H1 (cell line): Measurements from ENCODE around the gene ANO9. TPM values are rescaled to one million over a fixed set of nuclear protein-coding genes. Genes with fewer than 3 reads are reported as not detected.
A peak's percentile ranks its signal among the peaks of the same experiment; 100 is the strongest.

Source experiments
- CHD7 ChIP-seq: fragments of 300-600 bp; sonication (generic); IDR thresholded peaks from 2 replicates; pipeline ENCODE4 v1.7.1; 2012; ENCODE audit warnings: low read length, moderate library complexity, mild to moderate bottlenecking, inconsistent platforms; ENCODE audit not compliant: insufficient replicate concordance
- GABPA ChIP-seq: IDR thresholded peaks from 2 replicates; pipeline ENCODE4 v1.6.1; 2011; ENCODE audit warnings: mild to moderate bottlenecking, low read length, moderate library complexity, borderline replicate concordance; ENCODE audit not compliant: insufficient read depth
- GTF2F1 ChIP-seq: IDR thresholded peaks from 2 replicates; pipeline ENCODE4 v1.6.1; 2012; ENCODE audit warnings: low read depth, low read length, improper control_type of control experiment, borderline replicate concordance
- NANOG ChIP-seq: IDR thresholded peaks from 2 replicates; pipeline ENCODE4 v1.6.1; 2011; ENCODE audit warnings: low read length, low read depth, mild to moderate bottlenecking, inconsistent platforms; ENCODE audit not compliant: insufficient read depth, poor library complexity, severe bottlenecking
- RBBP5 ChIP-seq: IDR thresholded peaks from 2 replicates; pipeline ENCODE4 v1.7.1; 2012; ENCODE audit warnings: low read depth, mild to moderate bottlenecking, inconsistent platforms, low read length, moderate library complexity, borderline replicate concordance
- RXRA ChIP-seq: IDR thresholded peaks from 2 replicates; pipeline ENCODE4 v1.6.1; 2011; ENCODE audit warnings: low read depth, mild to moderate bottlenecking, low read length, moderate library complexity; ENCODE audit not compliant: insufficient read depth
- TEAD4 ChIP-seq: IDR thresholded peaks from 2 replicates; pipeline ENCODE4 v1.6.1; 2012; ENCODE audit warnings: low read depth, low read length, inconsistent platforms, mixed read lengths
- ZNF274 ChIP-seq: IDR thresholded peaks from 2 replicates; pipeline ENCODE4 v1.7.0; 2012; ENCODE audit warnings: low read length, borderline replicate concordance; ENCODE audit errors: extremely low read depth
- polyA plus RNA-seq, 7 experiments: library from polyadenylated mRNA; depleted of rRNA in 3 of 7; stranded (reverse) in 5 of 7; unstranded in 2 of 7; fragments of >200 nt in 5 of 7; fragments of 200-250 nt in 2 of 7; gene quantifications; 1 replicate in 5 of 7; 2 replicates in 1 of 7; 4 replicates in 1 of 7; pipeline versions ENCODE4 v1.2.1 to v1.2.3, GENCODE V29; 2011 to 2013; ENCODE audit warnings: missing spikeins in 2 of 7, mixed read lengths in 2 of 7
- total RNA-seq: library from RNA; stranded (reverse); fragmentation: NEBNext Ultra II Directional; extraction: Animal tissue kit (Norgen Biotek cat#: 25700); gene quantifications from 2 replicates; pipeline ENCODE4 v1.2.1, GENCODE V29; 2021
- TF ChIP-seq, protein P1 (sequence below): IDR thresholded peaks from 2 replicates; pipeline ENCODE4 v1.6.1; 2012; ENCODE audit warnings: inconsistent platforms

Gene ANO9
- total and polyA plus RNA-seq, 2 of the 8 experiments (the other 6 are each of a cell fraction or from before 2014, with no cell fraction given), result 20.0 to 20.7 TPM

DNA sequence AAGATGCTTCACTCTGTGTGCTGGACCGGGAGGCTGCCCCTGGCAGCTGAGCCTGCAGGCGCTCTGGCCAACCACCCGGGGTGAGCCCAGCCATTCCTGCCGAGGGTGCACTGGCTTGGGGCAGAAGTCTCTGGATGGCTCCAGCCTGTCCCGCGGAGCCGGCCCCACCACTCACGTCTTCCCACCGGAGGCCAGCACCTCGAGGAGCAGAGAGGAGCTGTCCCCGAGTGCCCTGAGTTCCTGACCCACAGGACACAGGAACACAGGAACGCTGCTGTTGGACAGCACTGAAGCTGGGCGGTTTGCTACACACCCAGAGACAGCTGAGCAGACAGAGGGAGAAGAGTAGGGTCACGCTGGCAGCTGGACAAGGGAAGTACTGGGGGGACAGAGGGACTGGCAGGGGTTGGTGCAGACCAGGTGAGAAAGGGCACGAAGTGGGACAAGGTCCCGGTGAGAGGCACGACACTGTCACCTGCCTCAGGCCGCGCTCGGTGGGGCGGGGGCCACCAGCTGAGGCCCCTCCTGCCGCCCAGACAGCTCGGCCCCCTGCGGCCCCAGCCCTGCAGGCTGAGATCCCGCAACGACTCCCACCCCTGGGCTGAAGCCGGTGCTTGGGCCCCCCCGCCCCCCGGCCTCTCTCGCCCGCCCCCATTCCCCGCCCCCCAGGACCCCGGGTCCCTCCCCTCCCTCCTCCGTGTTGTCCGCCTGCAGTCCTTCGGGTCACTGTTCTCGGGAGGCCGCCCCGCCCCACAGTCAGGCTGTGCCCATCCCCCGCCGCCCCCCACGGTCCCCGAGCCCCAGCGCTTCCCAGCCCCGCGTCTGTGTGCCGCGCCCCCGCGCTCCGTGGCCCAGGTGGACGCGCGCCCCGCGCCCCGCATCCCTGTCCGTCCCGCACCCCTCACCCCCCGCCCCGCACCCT, 73.1 kb downstream of the ANO9 start (continued):
- TF ChIP-seq CHD7 (no peak), RBBP5 (no peak; the same call in 1 of the 2 replicates), GTF2F1 (no peak), RXRA (no peak), TEAD4 (no peak), ZNF274 (no peak), NANOG (no peak), GABPA (no peak)
- TF ChIP-seq, protein P1, sequence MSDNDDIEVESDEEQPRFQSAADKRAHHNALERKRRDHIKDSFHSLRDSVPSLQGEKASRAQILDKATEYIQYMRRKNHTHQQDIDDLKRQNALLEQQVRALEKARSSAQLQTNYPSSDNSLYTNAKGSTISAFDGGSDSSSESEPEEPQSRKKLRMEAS, result peak; percentile 9; the same call in 1 of the 2 replicates
